Measurements from ENCODE around the gene COL10A1. TPM values are rescaled to one million over a fixed set of nuclear protein-coding genes. Genes with fewer than 3 reads are reported as not detected.

Gene COL10A1
- total RNA-seq: not detected in 2 replicates

DNA sequence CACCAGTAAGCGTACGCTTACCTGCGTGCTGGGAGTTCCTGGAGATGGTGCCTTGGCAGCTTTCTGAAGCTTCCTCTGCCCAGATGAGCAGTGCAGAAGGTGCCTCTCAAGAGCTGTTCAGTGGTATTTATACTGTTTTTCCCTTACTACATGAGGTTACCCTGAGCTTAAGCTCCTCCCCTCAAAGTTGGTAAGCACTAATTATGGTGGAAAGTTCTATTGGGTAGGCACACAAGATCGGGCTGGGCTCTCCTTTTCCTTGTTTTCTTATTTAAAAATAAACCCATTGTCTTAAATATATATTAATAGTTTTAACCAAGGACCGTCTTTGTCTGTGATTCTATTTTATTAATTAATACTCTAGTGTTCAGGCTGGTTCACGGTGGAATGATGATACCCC, at the start of gene COL10A1:
Gene COL10A1, minus strand, starts transcription at position 101 of the 400 bp plus-strand sequence. CDS start 640 bp downstream, outside the sequence.

DNA sequence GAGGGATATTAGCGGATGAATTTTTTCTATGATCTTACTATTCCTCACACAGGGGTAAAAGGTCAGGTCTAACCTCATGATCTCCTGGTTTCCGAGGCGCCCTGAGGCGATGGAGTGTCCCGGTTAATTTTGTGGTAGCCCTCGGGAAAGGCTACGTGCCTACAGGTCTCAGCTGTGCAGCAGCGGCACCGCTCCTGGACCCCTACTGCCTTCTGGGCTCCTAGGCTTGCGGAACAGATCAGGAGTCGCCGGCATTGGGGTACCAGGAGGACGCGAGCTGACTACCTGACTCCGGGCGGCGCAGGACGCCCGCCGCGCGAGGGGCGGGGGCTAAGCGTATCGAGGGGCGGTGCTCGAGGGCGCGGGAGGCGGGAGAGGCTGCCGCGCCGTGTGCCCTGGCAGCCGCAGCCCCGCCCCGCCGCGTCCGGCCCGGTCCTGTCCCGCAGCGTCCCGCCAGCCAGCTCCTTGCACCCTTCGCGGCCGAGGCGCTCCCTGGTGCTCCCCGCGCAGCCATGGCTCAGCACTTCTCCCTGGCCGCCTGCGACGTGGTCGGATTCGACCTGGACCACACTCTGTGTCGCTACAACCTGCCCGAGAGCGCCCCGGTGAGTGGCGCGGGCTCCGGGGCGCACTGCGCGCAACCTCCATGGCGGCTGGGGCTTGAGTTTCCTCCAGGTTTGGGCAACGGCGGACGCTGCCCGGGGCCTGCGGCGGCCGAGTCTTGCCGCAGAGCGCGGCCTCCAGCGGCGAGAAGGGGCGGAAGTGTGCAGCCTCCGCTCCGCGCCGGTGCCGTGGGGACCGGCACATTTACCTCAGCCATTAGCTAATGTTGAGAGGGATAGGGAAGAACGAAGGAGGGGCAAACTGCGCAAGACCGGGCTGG, 25.3 kb downstream of the COL10A1 start, which contains the start of gene NT5DC1:
Gene NT5DC1, plus strand, starts transcription at position 435 of the 883 bp plus-strand sequence. Its CDS starts 78 bp downstream, at position 513.

Other genes starting within 250 kb of the COL10A1 start
- gene FRK, start 65.2 kb downstream of the COL10A1 start, total RNA-seq: under 0.01 TPM in 1 of 2 replicates, not detected in the other
- gene NT5DC1, start 25.3 kb downstream of the COL10A1 start, total RNA-seq: 8.4 and 13.8 TPM in 2 replicates
- gene TSPYL4, start 127.9 kb upstream of the COL10A1 start, total RNA-seq: 15.4 and 17.2 TPM in 2 replicates
- gene TSPYL1, start 153.8 kb upstream of the COL10A1 start, total RNA-seq: 48.4 and 54.3 TPM in 2 replicates
- gene DSE, start 244.8 kb upstream of the COL10A1 start, total RNA-seq: 14.6 and 15.3 TPM in 2 replicates

All from mammary microvascular endothelial cell (primary cell).